ENCODE results near the gene SCAMP4.
A peak's percentile ranks its signal among the peaks of the same experiment; 100 is the strongest.

The SCAMP4 gene

DNA sequence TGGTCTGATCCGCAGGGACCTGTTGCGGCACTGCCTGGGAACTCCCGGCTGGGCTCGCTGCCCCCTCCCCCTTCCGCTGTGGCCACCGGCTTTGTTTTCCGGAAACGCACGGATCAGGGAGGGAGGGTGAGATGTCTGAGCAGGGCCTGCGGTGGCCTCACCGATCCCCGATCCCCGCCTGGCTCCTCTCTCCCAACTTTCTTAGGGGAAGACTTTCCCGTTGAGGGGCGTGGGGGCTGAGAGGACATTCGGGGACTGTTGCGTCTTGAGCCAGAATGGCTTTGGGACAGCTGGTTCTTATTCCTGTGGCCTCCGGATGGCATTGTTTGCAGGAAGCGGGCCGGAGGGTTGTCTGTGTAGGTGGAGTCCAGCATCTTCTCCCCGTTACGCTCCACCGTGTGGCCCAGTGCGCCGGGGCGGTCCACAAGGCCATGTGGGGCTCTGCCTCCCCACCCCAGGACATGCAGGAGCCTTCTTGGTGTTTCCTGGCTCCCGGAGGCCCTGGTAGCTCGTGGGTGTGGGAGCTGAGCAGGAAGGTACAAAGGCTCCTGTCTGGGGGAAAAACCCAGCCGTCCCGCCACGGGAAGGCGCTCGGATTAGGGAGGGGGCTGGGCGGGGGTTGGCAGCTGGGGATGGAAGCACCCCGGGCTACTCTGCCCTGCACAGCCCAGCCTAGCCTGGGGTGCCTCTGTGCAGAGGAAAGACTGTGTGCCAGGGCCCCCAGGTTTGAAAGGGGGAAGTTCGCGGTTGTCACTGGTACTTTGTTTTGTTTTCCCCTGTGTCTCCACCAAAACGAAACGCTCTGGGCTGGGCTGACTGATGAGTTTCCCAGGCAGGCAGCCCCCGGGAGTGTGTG lies 37.1 kb downstream of the SCAMP4 start:
- peak; percentile 61 to 81 (median 63) for DNase-seq

DNA sequence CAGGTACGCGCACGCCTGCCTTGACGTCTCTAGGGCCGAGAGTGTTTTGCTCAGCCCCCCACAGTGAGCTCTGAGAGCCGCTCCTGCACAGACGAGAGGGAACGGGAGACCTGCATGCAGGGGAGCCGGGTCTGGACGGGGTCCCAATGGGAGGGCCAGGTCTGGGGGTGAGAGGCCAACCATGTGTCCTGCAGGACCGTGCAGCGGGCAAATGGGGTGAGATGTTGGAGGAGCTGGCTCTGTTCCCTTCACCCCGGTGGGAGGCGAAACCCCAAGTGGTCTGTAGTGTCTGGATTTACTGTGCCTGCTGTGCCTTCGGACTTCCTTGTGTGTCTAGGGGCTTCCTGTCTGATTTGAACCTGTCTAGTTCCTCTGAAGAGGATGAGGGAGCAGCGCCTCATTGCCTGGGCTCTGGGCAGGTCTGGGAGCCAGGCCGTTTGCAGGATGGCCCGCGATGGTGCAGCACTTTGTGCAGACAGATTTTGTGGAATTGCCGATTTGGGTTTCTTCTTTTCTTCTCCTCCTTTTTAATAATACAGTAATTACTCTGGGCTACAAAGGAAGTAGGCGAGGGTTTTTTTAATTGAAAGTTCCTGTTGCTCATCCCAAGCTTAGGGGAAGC lies 37.8 kb downstream of the SCAMP4 start:
- peak in 2 of 3 donors; percentile 16 to 21 for DNase-seq

DNA sequence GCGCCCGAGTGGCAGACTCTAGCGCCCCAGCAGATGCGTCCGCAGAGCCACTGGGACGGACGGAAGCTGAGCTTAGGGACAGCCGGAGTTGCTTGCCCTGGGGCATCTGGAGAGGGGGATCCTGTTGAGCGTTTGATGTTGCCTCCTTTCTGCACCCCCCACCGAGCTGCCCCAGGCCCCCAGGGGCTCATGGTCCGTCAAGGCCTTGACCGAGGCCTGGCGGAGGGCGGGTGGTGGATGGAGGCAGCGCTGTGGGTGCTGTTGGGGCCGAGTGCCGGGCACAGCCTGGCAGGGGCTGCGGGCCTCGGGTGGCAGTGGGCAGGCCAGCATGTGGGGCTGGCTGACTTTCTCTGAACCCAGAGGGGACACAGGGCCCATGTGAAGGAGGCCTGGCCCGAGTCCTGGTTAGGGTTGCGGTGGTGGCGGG lies 38.5 kb downstream of the SCAMP4 start:
- no peak for DNase-seq

DNA sequence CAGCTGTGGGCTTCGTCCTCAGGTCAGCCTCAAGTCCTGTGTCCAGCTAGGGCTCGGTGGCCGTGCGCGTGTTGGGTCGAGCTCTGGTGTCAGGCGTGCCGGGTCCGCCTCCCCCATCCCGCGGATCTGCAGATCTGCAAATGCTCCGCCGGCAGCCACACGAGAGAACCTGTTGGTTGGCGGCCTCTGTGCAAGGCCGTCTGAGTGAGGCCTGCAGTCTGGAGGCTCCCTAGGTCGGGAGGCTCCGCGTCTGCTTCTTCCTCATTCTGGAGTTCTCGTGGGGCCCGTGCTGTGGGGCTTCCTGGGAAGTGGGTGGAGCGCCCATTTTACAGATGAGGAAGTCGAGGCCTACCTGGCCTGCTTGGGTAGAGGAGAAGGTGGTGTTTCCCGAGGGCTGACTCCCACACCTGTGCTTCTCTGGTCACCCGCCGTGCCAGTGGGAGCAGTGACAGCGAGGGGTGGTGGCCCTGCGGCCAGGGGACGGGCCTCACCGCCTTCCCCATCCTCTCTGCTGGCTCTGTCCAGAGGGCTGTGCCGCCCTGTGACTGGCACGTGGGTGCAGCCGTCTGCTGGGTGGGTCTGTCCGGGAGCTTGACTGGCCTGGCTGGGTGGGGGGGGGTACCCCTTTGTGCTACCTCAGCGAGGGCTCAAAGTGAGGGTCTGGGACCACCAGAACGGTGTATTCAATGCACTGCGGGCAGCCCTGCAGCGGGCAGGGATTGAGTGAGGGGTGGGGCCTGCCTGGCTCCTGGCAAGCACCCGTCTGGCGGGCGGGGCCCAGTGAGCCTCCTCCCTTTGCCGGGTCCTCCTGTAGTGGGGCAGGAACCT lies 39.1 kb downstream of the SCAMP4 start:
- peak; percentile 49 to 70 (median 58) for DNase-seq

DNA sequence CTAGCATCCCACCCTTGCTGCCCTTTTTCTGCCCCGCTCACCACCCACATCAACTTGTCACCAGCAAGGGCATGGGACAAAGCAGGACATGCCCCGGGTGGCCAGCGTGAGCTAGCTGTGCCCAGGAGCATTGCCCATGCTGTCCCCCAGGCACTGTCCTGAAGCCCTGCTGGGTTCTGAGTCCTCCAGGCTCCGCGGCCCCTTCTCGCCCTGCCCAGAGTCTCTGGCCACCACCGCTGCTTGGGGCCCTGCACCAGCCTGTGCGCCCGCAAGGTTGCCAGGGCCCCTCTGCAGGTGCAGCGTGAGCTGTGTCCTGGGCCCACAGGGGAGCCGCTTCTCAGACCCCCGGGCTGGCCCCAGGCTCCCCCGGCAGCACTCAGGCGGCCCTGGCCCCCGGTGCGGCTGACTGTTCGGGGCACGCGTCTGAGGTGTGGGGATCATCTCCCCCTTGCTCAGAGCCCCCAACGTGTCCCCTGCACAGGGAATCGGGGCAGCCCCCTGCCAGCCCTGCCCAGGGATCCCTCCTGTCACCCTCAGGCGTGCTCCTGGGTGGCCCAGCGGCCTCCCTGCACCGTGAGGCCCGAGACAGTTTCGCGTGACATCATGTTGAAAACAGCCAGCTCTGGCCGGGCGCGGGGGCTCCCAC lies 39.8 kb downstream of the SCAMP4 start:
- DNase-seq: no peak

DNA sequence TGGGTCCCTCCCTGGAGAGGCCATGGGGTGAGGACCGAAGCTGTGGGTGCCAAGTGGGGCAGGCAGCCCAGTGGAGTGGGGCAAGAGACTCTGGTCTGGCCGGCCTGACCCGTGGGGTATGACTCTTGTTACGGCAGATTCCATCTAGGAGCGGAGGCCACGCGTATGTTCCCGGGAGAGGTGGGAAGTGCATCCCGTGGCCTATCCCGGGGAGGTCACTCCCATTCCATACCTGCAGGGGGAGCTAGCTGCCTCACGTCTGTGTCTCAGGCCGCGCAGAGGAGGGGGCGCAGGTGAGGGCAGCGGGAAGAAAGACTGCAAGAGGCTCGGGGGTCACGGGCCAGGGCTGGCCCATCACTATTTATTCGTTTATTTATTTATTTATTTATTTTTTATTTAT lies 40.7 kb downstream of the SCAMP4 start:
- peak in 2 of 3 donors; percentile 31 to 64 for DNase-seq

DNA sequence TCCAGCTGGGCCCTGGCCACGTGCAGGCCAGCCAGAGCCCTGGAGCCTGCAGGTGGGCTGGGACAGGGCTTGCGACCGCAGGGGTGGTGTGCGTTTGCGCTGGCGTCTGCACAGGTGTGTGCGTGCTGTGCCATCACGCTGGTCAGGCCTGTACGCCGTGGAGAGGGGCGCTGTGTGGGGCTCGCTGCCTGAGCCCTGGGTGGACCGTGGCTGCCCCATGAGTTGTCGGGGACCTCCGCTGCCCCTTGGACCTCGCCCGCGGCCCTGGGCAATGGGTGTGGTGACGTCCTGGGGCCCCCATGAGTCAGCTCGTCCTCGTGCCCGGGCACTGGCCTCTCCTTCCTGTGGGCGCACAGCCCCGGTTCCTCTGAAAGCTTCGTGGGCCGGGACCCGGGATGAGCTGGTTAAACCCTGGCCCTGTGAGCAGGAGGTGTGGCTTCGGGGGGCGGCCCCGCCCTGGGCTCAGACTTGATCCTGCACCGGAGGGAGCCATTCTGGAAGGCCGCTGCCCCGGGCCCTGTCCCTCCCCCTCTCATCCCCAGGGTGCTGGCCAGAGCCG lies 42.5 kb downstream of the SCAMP4 start:
- DNase-seq: peak; percentile 53 to 80 (median 61)

DNA sequence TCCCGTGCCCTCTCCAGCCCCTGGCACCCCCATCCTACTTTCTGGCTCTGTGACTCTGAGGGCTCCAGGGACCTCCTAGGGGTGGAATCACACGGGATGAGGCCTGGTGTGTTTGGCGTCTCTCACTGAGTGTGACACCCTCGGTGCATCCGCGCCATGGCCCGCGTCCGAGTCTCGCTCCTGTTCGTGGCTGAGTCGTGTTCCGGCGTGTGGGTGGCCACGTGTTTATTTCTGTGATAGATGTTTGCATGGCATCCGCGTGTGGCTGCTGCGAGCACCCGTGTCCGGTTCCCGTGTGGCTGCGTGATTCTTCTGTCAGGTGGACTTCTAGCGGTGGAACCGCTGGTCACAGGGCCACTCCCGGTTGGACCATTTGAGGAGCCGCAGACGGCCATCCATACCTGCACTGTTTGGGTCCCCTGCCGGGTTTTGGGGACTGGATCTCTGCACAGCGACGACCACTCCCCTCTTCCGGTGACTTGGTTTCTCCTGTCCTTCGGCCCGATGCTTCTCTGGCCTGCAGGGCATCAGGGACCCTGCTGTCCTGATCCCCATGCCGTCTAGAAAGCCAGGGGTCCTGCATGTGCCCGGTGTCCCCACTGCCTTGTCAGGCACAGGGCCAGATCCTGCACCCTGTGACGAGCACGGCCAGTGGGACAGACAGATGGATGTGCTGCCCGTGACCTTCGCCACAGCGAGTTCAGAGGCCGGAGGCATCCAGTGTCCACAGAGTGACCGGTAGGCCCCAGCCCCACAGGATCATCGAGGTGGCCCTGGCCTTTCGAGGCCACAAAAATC lies 44.3 kb downstream of the SCAMP4 start:
- no peak for DNase-seq

DNA sequence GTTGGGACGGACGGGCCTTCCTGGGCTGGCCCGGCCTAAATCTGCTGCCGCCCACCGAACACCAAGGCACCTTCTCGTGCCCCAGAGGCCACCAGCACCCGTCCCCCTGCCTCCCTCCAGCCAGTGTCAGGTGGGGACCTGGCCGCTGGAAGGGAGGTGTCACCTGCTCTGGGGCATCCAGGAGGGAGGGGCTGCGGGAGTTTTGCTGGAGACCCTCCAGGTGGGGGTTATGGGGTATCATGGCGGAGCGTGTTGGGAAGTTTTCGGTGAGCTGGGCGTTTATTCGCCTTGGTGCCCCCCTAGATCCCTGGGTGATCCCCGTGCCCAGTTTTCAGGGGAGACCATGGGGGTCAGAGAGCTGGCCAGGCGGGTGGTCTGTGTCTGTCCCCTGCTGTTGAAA lies 45.4 kb downstream of the SCAMP4 start:
- DNase-seq: no peak

DNA sequence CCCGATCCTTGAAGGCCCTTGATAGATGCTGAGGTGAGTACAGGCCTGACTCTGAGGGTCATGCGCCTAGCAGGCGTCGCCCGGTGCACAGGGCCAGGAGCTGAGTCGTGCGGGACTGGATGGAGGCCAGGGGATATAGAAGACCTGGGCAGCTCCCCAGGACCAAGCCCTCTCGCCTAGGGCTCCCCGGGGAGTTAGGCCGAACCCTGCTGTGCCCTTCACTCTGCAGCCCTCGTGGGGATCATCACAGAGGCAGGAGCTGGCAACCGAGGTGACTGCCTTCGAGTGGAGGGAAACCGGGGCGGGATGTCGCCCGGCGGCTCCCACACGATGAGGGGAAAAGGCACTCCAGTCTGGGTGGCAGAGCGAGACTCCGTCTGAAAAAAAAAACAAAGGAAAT lies 47.4 kb downstream of the SCAMP4 start:
- no peak for DNase-seq

DNA sequence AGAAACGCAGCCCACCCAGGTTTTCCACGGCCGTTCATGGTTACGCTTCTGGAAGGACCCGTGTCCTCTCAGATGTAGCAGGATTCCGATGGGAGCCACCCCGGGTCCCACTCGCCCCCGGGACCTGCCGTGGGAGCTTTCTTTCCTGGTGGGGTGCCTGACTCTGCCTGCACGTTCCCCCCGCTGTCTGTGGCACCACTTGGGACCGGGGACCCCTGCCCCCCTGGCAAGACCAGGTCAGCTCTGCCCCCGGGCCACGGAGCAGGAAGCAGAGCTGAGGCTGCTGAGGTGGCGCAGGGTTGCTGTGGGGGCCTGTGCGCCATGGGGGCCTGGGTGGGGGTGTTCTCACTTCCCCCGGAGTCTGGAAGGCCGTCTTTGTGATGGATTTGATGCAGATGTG lies 47.8 kb downstream of the SCAMP4 start:
- no peak for DNase-seq

DNA sequence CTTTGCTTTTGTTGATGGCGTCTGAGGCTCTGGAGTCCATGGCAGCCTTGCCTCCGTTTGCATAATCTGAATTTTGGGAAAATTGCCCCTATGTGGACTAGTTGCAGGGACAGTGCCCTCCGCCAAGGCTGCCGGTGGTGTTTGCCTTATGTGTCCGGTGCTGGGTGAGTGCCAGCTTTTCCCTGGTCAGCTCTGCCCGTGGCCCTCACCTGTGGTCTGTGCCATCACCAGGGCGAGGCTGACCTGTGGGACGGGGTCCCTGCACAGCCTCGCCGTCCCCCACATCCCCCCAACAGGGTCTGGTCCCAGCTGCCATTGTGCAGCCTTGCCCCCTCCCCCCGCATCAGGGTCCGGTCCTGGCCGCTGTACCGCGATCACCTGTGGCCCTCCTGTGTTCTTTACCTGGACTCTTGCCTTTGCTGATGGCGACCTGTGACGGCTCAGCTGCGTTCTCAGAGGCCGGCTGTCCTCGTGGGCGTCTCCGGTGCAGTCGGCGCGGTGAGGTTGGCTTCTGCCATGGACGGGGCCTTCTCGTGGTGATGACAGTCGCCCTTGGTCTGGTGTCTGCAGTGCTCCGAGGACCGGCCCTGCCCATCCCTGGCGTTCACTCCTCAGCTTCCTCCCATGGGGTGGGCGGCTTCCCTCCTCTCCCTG lies 48.4 kb downstream of the SCAMP4 start:
- DNase-seq: no peak

DNA sequence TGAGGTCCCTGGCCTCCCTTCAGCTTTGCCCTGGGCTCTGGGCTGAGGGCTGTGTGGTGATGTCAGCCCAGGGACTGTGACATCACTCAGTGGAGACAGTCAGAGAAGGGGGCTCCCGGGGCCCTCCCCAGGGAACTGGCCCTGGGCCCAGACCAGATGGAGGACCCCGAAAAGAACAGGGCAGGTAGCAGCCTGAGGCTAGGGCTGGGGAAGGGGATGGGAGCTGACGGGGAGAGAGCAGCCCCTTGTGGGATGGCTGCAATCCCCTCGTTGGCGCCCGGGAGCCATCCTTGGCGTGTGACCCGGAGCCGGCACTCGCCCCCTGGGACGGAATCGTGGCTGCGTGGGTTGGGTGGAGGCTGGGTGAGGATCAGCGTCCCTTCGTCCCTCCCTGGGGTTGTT lies 49.3 kb downstream of the SCAMP4 start:
- DNase-seq: no peak

DNA sequence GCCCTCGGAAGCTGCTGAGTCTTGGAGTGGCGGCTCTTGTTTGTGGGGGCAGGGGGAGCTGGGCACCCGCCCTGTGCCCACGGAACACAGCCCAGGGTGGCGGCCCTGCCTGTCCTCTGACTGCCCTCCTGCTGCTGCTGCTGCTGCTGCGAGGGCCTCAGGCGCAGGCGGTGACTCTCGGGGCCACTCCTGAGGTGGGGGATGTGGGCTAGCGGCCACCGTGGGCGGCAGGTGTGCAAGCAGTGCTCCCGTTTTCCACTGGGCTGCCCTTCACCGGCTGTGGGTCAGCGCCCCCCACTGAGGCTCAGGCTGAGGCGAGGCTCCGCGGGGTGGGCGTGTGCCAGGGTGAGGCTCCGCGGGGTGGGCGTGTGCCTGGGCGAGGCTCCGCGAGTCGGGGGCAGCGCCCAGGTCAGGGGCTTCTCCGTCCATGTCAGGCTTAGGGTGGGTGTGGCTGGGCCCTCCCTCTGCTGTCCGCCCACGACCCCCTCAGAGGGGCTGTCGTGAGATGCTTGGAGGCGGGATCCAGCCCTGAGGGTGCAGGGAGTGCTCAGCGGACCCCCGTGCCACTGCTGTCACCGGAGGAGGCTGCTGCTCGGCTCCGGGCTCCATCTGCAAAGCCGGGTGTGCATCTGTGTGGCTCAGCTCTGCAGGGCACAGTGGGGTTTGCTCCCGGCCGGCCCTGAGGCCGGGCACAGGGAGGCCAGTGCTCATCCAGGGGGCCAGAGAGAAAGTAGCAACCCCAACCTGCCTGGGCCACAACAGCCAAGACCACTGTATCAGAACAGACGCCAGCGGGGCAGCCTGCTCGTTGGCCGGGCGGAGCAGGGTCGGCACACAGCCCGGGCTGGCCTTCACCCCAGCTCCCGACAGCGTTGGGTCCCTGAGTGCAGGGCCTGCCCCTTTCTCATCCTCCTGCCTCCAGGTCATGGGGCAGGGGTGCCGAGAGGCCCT lies 50.2 kb downstream of the SCAMP4 start:
- DNase-seq: no peak

DNA sequence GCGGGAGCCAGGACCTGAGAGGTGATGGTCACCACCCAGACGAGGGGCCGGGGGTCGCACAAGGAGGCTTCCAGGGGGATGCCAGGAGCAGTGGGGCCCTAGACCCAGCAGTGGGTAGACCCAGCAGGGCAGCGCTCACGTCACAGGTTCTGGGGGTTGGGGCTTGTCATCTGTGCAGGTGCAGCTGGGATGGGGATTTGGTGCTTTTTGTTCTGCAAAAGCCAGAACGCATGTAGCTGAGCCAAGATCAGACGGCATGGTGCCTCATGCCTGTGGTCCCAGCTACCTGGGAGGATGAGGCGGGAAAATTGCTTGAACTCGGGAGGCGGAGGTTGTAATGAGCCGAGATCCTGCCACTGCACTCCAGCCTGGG lies 50.9 kb downstream of the SCAMP4 start:
- no peak for DNase-seq

DNA sequence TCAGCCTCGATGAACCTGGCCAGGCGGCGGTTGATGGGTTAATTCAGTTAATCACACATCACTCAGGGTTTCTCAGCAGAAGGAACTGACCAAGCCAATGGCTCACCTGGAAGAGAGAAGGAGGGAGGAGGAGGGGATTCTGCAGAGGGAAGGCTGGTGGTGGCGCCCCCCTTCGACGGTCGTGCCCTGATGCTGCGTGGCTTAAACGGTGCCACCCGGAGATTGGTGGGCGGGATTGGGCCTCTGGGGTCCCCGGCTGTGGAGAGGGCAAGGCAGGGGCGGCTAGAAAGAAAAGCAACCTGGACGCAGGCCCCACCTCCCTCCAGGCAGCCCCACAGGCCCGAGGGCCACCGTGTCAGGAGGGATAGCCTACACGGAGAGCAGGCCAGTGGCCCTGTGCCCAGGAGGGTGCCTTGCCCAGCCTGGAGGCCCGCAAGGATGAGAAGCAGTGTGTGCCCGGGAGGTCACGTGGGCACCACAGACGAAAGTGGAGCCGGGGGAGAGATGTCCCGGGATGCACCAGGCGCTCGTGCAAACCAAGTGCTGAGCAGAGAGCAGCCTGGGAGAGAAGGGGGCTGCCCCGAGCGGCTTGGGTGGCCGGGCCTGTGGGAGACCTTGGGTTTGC lies 51.8 kb downstream of the SCAMP4 start:
- DNase-seq: no peak

DNA sequence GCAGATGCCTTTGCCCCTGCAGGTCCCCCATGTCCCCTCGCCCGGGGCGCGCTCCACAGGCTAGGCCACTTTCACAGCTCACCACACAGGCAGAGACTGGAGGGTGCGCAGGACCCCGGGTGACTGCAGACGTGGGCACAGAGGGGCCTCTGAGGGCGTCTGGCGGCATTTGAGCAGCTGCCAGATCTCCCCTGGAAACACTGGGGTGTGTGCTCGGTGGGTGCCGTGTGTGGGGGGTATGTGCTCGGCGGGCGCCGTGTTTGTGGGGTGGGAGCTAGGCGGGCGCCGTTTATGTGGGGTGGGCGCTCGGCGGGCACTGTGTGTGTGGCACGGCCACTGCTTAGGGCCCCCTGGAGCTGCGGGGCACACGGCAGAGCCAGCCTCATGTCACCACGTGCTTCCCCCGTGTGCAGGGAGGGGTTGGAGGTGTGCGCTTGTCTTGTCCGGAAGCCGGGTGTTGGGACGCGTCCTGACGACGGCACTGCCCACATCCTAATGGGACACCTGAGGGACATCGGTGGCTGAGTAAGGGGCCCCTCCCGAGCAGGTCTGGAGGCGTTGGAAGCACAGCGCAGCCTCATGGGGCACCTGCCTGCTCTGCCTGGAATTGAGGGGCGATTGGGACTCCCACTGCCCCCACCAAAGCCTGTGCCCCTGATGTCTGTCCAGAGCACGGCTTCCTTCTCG lies 52.5 kb downstream of the SCAMP4 start:
- no peak for DNase-seq

DNA sequence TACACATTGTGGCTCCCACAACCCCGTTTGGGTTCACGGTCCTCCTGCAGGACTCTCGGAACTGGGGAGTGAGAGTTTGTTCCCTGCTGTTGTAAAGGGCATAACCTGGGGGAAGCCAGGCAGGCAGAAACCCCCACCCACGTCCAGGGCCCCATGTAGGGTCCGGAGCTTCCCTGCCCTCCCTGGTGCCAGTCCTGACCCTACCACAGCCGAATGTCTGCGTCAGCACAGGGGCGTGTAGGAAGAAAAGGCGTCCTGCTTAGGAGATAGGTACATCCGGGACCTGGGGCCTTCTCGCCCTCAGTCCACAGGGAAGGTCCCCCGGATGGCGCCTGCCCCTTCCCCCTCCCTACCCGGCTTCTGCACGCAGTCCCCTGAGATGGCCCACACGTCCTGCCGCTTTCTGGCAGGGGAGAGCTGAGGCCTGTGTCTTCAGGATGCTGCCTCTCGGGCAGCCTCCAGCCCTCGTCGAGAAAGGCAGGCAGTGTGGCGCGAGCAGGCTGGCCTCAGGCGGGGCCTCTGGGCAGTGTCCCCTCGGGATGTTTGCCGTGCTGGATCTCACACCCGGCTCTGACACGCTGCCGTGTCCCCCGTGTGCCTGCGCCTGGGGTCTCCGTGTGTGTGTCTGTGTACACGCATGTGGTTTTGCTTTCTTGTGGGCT lies 54.9 kb downstream of the SCAMP4 start:
- DNase-seq: no peak

Measured in suppressor macrophage treated with lipopolysaccharide for 1 hour (primary cell).